ENCODE results near the gene LRRC75A.
"Not testable (repeated sequence)": the region's sequence is repeated elsewhere in the genome, so short reads cannot be mapped to it uniquely, and the experiment has no call there.

LRRC75A gene

DNA sequence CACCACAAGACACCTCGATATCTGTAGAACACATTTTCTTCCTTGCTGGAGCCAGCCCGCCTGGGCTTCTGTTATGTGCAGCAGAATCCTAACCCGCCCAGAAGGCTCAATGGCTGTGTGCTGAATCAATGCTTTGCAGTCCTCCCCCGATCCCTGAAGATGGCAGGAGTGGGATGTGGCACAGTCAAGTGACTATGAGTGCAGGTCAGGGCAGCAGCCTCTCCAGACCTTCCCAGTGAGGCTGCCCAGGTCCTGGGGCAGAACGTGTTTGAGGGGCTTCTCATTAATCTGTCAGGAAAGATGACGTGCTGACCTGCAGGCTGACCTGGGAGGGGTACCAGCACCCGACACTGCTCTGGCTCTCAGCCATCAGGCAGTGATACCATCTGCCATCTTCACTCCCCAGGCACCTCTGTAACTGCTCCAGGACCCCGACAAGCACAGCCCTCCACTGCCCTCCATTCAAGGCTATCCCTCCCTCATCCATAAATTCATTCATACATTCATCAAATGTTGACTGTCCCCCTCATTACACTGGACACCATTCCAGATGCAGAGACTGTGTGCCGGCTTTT is 35.2 kb downstream of the LRRC75A start:
- FAIRE-seq (no peak), DNase-seq (ENCODE audit: extremely low spot score, insufficient read length, low read depth) (no peak)

DNA sequence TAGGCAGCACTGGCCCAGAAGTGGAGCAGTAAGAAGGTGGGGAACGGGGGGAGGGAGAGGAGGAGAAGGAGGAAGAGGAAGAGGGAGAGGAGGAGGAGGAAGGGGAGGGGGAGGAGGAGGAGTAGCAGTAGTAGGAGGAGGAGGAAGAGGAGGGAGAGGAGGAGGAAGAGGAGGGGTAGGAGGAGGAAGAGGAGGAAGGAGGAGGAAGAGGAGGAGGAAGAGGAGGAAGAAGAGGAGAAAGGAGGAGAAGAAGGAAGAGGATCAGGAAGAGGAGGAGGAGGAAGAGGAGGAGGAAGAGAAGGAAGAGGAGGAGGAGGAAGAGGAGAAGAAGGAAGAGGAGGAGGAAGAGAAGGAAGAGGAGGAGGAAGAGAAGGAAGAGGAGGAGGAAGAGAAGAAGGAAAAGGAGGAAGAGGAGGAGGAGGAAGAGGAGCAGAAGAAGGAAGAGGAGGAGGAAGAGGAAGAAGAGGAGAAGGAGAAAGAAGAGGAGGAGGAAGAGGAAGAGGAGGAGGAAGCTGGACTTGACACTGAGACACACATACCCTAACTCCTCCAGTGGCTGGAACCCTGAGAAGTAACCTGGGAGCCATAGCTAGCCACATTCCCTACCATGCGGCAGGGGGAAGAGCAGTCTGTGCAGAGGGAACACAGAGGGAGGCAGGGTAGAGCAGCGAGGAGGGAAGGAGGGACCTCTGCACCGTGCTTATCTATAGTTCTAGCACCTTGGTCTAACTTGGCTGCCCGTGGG is 35.8 kb downstream of the LRRC75A start:
- FAIRE-seq (no peak), DNase-seq (ENCODE audit: extremely low spot score, insufficient read length, low read depth) (no peak)

DNA sequence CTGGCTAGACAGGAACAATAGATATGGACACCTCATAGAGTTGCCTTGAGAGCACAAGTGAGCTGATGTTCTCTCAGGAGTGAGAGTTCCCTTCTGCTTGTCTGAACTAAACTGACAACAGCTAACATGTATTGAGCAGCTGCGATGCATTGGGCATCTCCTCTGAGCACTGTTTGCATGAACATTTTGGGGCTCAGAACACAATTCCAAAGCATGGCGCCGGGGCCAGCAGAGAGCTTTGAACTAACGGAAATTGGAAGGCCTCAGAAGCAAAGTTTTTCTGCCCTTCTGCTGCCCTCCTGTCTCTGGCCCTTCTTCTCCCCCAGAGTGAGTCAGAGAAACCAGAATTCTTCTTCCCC is 38.5 kb downstream of the LRRC75A start:
- FAIRE-seq (no peak), DNase-seq (ENCODE audit: extremely low spot score, insufficient read length, low read depth) (no peak)

DNA sequence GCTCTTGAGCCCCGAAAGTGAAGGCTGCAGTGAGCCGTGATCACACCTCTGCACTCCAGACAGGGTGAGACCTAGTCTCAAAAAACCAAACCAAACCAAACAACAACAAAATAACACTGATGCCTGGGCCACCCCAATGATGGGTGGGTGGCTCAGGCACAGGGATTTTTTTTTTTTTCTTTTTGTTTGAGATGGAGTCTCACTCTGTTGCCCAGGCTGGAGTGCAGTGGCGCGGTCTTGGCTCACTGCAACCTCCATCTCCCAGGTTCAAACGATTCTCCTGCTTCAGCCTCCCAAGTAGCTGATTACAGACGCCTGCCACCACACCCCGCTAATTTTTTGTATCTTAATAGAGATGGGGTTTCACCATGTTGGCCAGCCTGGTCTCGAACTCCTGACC is 39.7 kb downstream of the LRRC75A start:
- DNase-seq (ENCODE audit: extremely low spot score, insufficient read length, low read depth); FAIRE-seq: not testable (repeated sequence)

DNA sequence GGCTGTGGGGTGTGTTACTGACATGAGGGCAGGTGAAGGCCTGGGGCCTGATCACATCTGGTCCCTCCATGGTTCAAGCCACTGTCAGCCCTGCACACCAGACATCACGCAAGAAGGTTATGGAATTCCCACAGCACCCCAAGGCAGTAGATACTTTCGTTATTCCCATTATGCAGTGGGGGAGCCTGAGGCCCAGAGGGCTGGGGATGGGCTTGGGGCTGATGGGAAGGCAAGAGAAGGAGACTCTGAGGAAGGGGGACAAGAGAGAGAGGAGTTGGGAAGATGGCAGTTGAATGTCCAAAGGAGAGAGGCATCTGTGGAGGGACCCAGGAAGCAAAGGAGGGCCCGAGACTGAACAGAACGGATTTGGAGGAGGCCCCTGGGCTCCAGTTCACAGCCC is 42.0 kb downstream of the LRRC75A start:
- no peak for FAIRE-seq
- no peak for DNase-seq (ENCODE audit: extremely low spot score, insufficient read length, low read depth)

DNA sequence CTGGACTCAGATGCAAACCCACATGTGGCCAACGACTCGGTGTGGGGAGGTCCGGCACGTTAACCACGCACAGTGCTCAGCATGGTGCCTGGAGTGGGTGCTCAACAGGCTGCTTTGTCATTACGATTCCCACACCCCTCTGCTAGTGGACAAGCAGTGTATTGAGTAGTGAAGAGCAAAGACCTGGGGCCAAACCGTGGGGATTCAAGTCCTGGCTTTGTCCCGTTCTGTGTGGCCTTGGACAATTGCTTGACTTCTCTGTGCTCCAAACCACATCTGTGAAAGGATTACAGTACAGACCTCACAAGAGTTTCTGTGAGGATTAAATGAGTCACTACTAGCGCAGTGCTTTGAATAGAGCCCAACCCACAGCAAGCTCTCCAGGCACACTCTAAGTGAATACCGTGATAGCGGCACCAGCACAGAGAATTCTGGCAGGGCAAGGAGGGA is 42.8 kb downstream of the LRRC75A start:
- DNase-seq (ENCODE audit: extremely low spot score, insufficient read length, low read depth) (no peak), FAIRE-seq (no peak)

DNA sequence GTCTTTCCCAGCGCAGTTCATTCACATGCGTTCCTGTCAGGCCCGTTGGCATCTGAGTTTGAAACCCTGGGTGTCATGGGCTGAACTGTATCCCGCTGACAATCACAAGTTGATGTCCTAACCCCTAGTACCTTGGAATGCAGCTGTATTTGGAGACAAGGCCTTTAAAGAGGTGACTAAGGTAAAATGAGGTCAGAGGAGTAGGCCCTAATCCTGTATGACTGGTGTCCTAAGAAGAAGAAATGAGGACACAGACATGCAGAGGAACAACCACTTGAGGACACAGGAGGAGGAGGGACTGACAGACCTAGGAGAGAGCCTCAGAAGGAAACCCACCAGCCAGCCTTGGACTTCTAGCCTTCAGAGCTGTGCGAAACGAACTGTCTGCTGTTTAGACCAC is 43.5 kb downstream of the LRRC75A start:
- DNase-seq (ENCODE audit: extremely low spot score, insufficient read length, low read depth) (no peak), FAIRE-seq (no peak)

DNA sequence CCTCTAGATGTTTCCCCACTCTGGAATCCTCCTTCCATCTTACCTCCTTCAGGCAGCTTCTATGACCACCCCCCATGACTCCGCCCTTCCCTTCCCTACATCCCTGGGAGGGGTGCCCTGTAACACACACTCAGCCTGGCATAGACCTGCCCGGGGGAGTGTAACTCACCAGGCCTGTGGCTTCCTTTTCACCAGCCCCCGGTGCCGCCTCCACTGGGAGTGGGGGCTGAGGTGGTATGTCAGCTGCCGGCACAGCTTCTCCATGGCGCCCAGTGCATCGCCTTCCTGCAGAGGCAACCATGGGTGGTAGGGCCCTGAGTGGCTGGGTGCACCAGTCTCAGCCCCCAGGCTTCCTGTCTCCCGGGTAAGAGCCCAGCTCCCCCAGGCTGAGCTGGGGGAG is 44.3 kb downstream of the LRRC75A start:
- DNase-seq (ENCODE audit: extremely low spot score, insufficient read length, low read depth) (no peak), FAIRE-seq (no peak)

DNA sequence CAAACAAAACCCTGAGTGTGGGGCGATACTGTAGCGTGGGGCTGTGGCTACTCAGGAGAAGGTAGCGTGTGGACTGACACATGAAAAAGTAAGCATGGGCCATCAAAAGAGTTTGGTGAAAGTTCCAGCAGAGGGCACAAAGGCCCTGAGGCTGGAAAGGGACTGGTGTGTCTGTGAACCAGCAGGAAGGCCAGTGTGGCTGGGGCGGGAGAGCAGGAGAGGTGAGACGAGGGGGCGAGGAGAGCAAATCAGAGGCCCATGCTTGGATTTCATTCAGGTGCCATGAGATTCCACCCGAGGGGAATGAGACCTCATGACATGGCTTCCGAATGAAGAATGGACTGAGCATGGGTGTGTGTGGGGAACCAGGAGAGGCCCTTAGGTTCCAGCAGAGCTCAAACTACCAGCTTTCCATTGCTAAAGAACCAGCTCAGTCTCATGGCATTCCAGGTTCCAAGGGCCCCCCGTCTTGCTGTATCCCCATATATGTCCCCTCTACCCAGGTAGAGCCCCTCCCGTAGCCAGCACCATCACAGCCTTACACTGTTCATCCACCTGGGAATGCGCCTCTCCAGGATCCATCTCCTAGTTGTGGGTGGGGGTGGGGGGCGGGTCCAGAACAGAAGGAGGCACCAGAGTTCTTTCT is 45.5 kb downstream of the LRRC75A start:
- DNase-seq (ENCODE audit: extremely low spot score, insufficient read length, low read depth) (no peak), FAIRE-seq (no peak)

DNA sequence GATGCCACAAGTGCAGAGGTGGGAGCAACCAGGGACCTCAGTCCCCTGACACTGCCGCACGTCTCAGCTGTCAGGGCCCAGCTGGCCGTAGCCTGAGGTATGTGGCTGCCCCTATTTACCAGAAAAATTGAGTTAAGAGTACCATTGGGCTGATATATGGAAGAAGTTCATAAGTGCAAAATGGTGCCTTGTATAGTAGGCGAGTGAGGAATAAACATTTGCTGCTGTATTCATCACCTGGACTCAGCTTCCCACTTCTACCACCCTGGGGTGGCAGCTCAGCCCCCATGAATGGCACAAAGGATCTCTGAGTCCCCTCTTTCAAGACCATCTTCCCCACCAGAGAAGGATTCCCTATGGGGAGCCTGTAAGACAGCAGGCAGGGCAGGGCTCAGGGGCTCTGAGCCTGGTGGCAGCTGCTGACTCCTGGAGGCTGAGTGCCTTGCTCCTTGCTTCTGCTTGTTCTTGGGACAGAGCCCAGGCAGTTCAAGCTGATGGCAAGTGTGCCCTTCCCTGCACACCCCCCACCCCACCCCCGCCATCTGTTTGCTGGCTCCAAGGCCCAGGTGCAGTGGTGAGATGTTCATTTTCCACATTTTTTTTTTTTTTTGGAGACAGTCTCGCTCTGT is 47.6 kb downstream of the LRRC75A start:
- FAIRE-seq = no peak
- no peak for DNase-seq (ENCODE audit: extremely low spot score, insufficient read length, low read depth)

DNA sequence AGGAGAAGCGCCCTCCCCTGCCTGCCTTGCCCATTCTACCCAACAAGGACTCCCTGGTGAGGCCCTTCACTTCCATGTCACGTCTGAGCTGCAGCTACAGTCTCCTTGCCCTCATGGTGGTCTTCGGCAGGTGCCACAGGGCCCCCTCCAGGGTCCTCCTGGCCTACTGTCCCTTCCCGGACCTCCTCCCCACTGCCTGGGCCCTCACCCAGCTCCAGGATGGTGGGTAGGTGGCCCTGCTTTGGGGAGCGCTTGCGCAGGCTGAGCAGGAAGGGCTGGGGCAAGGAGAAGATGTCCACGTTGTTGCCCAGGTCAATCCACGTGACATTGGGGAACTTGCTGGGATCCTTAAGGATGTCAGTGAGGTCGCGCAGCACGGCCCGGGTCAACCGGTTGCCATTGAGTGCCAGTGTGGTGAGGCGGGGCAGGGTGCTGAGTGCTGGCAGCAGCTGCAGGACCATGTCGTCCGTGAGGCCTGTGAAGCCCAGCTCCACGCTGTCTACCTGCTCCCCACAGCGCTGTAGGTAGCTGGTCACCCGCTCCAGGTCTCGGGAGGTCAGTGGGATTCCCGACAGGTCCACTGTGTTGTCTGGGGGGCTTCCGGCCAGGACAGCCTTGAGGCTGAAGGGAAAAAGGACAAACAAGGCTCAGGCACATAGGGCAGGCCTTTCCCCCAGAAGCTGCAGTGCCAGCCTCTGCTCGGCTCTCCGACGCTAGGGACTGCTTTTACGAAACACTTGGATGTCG is 48.3 kb downstream of the LRRC75A start:
- FAIRE-seq (no peak), DNase-seq (ENCODE audit: extremely low spot score, insufficient read length, low read depth) (no peak)

DNA sequence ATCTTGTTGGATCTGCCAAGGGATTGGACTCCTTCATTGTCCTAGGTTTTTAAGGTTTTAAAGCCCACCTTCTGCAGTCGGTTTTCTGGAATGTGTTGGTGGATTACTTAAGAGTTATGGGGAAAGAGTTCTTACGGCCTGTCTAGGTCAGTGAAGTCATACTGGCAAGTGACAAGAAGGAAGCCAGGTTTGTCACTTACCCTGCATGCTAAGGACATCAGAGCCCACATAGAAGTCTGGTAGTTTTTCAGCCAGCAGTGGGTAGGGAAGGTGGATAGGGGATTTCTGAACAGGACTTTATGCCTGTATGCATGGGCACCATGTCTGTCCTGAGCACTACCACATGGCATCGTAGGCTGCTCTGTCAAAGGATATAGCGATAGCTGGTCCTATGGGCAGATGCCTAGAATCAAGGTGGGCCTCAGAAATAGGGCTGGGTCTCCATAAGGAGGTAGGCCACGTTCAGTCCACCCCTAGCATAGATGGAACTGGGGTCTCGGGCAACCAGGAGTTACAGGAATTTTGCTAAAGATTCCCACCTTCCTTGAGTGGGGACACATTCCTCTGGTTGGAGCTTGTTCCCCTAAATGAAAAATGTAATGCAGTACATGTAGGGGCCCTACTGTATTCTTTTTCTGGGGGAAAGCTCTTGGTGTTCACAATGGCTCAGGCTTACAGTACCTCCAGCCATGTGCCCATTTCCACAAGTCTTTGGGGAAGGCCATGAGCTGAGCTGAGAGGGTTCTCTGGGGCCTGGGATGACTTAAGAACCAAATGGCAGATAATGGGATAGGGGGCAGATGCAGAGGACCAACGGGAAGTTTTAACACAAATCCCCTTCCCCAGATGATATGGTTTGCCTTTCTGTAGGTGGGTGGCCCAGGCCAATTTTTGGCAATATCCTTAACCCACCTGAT is 49.1 kb downstream of the LRRC75A start:
- no peak for DNase-seq (ENCODE audit: extremely low spot score, insufficient read length, low read depth)

DNA sequence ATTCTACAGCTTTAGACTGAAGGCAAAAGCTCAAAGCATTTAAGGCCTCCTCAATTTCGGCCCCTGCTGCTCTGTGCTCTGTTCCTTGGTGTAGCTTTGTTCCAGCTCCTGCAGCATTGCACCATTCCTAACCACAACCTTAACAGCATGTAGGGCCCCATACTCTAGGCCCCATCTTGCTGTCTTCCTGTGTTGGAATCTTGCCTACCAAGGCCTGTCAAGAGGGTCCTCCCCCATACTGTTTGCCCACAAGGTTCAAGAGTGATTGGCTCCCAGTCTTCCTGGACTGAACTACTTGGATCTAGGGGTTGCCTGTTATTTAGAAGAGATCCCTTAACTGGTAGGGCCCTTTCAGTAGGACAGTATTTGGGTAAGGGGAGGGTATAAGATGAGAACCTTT is 49.9 kb downstream of the LRRC75A start:
- no peak for DNase-seq (ENCODE audit: extremely low spot score, insufficient read length, low read depth)
- FAIRE-seq = no peak

More for the DNA sequence above, 49.1 kb downstream of the LRRC75A start:
- FAIRE-seq = no peak

DNA sequence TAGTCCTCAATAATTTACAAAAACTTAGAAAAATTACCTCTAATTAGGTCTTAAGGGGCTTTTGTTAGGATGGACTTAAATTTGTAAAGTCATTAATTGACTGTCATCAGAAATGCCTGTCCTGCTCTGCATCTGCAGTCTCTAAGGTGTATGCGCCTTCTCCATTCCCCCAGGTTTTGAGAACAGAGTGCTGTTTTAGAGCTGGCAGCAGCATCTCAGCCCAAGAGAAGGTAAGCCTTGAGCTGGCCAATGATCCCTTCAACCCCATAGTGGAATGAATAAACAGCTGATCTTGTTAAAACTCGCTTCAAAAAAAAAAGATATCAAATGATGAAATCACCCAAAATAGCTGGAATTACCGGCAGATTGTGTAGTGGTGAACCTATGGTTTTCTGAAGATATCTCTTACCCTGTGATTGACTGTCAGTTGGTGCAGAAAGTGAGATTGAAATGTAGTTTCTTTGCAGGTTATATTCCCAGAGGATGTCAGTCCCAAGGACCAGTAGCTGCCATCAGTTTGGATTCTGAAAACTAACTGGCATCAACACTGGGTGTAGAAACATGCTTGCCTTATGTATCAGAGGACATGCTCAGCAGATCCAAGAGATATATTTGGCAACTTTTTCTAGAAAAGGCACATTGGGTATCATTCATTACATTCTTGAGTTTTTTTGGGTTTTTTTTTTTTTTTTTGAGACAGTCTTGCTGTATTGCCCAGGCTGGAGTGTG is 50.9 kb downstream of the LRRC75A start:
- DNase-seq (ENCODE audit: extremely low spot score, insufficient read length, low read depth) = no peak
- no peak for FAIRE-seq

DNA sequence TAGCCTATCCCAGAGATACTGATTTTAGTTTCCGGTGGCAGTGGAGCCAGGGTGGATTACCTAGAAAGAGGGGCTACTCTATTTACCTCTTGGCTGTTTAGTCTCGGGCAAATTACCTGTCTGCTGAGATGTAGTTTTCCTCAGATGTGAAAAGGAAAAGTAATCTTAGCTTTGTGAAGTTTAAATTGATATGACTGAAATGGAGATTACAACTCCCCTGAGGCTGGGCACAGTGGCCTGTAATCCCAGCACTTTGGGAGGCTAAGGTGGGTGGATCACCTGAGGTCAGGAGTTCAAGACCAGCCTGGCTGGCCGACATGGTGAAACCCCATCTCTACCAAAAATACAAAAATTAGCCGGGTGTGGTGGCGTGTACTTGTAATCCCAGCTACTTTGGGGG is 51.6 kb downstream of the LRRC75A start:
- FAIRE-seq; DNase-seq (ENCODE audit: extremely low spot score, insufficient read length, low read depth): not testable (repeated sequence)

DNA sequence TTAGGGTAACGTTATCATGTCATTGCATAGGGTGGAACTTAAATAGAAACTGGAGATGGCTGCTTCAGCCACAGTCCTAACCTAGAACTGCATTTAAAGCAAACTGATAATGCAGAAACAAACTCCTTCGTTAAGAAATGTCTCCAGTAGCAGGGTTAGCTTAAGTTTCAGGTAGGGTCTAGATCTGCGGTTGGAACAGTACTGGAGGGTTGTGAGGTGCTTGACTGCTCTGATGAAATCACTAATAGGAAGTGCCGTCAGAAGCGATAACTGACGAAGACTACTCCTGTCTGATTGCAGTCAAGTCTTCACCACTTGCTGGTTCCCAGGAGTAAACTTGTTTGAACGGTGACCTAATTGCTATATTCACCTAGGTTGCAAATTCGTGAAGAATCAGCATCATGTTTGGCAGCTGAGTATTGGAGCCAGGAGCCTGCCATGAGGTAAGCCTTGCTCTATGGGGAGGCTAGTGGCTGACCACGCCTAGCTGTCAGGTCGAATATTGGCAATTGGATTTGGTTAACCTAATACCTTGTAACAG is 52.1 kb downstream of the LRRC75A start:
- no peak for DNase-seq (ENCODE audit: extremely low spot score, insufficient read length, low read depth)
- FAIRE-seq = peak; percentile 79

DNA sequence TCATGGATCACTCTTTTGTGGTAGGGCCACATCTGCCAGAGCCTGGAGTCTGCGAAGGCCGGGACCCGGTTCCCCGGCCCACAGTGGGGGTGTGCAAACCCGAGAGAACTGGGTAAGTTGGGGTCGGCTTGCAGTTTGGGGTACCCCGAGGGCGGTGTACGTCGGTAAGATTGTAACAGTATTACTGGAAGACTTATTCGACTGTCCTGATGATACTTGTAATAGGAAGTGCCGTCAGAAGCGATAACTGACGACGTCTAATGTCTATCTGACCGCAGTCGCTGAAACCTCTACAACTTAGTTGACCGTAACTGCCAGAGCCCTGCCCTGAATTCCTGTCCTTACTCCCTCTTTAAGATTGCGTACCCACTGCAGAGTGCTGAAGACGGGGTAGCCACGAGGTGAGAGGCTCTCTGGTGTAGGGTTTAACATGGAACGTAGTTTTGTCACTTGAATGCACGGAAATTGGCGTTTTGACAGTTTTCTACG is 52.6 kb downstream of the LRRC75A start:
- FAIRE-seq = peak; percentile 33

More for the DNA sequence above, 52.6 kb downstream of the LRRC75A start:
- DNase-seq (ENCODE audit: extremely low spot score, insufficient read length, low read depth) = no peak
